OCI-LY7 (cell line): ENCODE measurements around the gene RAE1.

Experiments
- CTCF ChIP-seq: fragments of 200-600 bp; sonication (generic); conservative IDR thresholded peaks from 2 replicates; pipeline ENCODE4 v1.5.1; 2014; ENCODE audit warnings: mild to moderate bottlenecking, antibody characterized with exemption, low read length, moderate library complexity, mixed read lengths
- EZH2phosphoT487 ChIP-seq: fragments of 200-600 bp; sonication (generic); IDR thresholded peaks from 2 replicates; pipeline ENCODE4 v1.6.1; 2018; ENCODE audit warnings: low read depth, borderline replicate concordance, mild to moderate bottlenecking, mixed run types, antibody characterized with exemption, low read length, moderate library complexity, mixed read lengths

- TF ChIP-seq CTCF, result no peak
- TF ChIP-seq EZH2phosphoT487, result no peak
Observed at GRCh38 chr20:57351042-57351783, at the start of gene RAE1.
